Trophoblast cell (in vitro differentiated cells and primary cell): Measurements from ENCODE around the gene SIK2.

Experiments used
- DNase-seq, 2 donors: peaks; one replicate each; pipeline ENCODE4 v3.0.0-alpha.2; 2016
- H2AFZ ChIP-seq: 2 replicates; pipeline ENCODE4 v1.6.1; 2013; ENCODE audit warnings: low read length, moderate library complexity, mild to moderate bottlenecking; ENCODE audit not compliant: insufficient read depth, poor library complexity
- H2AK5ac ChIP-seq: 2 replicates; pipeline ENCODE4 v1.6.1; 2013; ENCODE audit warnings: mild to moderate bottlenecking, low read length
- H2BK120ac ChIP-seq: 2 replicates; pipeline ENCODE4 v1.6.1; 2013; ENCODE audit warnings: low read length, mild to moderate bottlenecking, moderate library complexity; ENCODE audit not compliant: insufficient read depth, poor library complexity
- H2BK12ac ChIP-seq: 2 replicates; pipeline ENCODE4 v1.6.1; 2013; ENCODE audit warnings: mild to moderate bottlenecking, low read length, moderate library complexity
- H2BK5ac ChIP-seq: 2 replicates; pipeline ENCODE4 v1.6.1; 2013; ENCODE audit warnings: low read length, low read depth, moderate library complexity, mild to moderate bottlenecking; ENCODE audit not compliant: poor library complexity
- H3K14ac ChIP-seq: 2 replicates; pipeline ENCODE4 v1.6.1; 2013; ENCODE audit warnings: mild to moderate bottlenecking, low read length
- H3K18ac ChIP-seq: 2 replicates; pipeline ENCODE4 v1.6.1; 2013; ENCODE audit warnings: mild to moderate bottlenecking, low read length
- H3K23ac ChIP-seq: 2 replicates; pipeline ENCODE4 v1.6.1; 2013; ENCODE audit warnings: low read length
- H3K27ac ChIP-seq: 2 replicates; pipeline ENCODE4 v1.5.1; 2013; ENCODE audit warnings: low read depth, mild to moderate bottlenecking, inconsistent platforms, low read length, moderate library complexity
- H3K27me3 ChIP-seq: 2 replicates; pipeline ENCODE4 v1.6.1; 2013; ENCODE audit warnings: inconsistent platforms, mild to moderate bottlenecking, low read length, moderate library complexity; ENCODE audit not compliant: insufficient read depth
- H3K36me3 ChIP-seq, 2 experiments: 1 replicate in 1 of 2; 2 replicates in 1 of 2; pipeline ENCODE4 v1.6.1; 2013; ENCODE audit warnings: low read length in 2 of 2, mild to moderate bottlenecking in 2 of 2, moderate library complexity in 1 of 2; ENCODE audit not compliant: insufficient read depth in 2 of 2, control insufficient read depth in 1 of 2
- H3K4ac ChIP-seq: 2 replicates; pipeline ENCODE4 v1.6.1; 2013; ENCODE audit warnings: low read depth, mild to moderate bottlenecking, low read length, moderate library complexity
- H3K4me1 ChIP-seq, 2 experiments: 1 replicate in 1 of 2; 2 replicates in 1 of 2; pipeline ENCODE4 v1.6.1; 2013; ENCODE audit warnings: low read length in 2 of 2, mild to moderate bottlenecking in 2 of 2, moderate library complexity in 1 of 2; ENCODE audit not compliant: insufficient read depth in 2 of 2, control insufficient read depth in 1 of 2
- H3K4me2 ChIP-seq: 2 replicates; pipeline ENCODE4 v1.6.1; 2013; ENCODE audit warnings: inconsistent platforms, mild to moderate bottlenecking, low read length, moderate library complexity
- H3K4me3 ChIP-seq: 2 replicates; pipeline ENCODE4 v1.5.1; 2013; ENCODE audit warnings: mild to moderate bottlenecking, low read depth, low read length, inconsistent platforms
- H3K79me1 ChIP-seq: one replicate; pipeline ENCODE4 v1.6.1; 2013; ENCODE audit warnings: low read length
- H3K79me2 ChIP-seq: 2 replicates; pipeline ENCODE4 v1.6.1; 2013; ENCODE audit warnings: low read length, mild to moderate bottlenecking; ENCODE audit not compliant: control insufficient read depth, insufficient read depth, poor library complexity
- H3K9ac ChIP-seq: 2 replicates; pipeline ENCODE4 v1.6.1; 2013; ENCODE audit warnings: mild to moderate bottlenecking, low read length
- H3K9me3 ChIP-seq: 2 replicates; pipeline ENCODE4 v1.6.1; 2013; ENCODE audit warnings: low read depth, mild to moderate bottlenecking, control low read depth, inconsistent platforms, low read length; ENCODE audit not compliant: insufficient read depth
- H4K12ac ChIP-seq: 2 replicates; pipeline ENCODE4 v1.6.1; 2013; ENCODE audit warnings: low read depth, mild to moderate bottlenecking, low read length, moderate library complexity
- H4K8ac ChIP-seq: 2 replicates; pipeline ENCODE4 v1.6.1; 2013; ENCODE audit warnings: low read depth, mild to moderate bottlenecking, low read length, moderate library complexity
- H4K91ac ChIP-seq: one replicate; pipeline ENCODE4 v1.6.1; 2013; ENCODE audit warnings: low read depth, mild to moderate bottlenecking, low read length, moderate library complexity
- WGBS: extraction: QIAGEN DNeasy Blood & Tissue Kit; methylation state at CpG from one replicate; pipeline ENCODE4 v1.1.7; 2013; ENCODE audit warnings: missing lambda C conversion rate; ENCODE audit not compliant: insufficient read length, insufficient coverage; ENCODE audit errors: extremely low coverage; 5-methylcytosine and 5-hydroxymethylcytosine counted together

Gene SIK2

GRCh38 chr11:111637885-111638284, 35.6 kb downstream of the SIK2 start:
- Histone ChIP-seq H2BK12ac (no peak overlapping the region), H3K79me1 (peaks cover 4% of the 10 kb centered on the region)

GRCh38 chr11:111639226-111639925, 37.1 kb downstream of the SIK2 start:
- Histone ChIP-seq H4K91ac (no peak overlapping the region), H3K36me3 (peaks cover 0 to 2% of the 10 kb centered on the region in 2 experiments), H3K14ac (no peak overlapping the region), H3K79me1 (peaks cover 4% of the 10 kb centered on the region), H3K9ac (no peak overlapping the region), H2BK120ac (peak overlapping the region; percentile 17), H3K18ac (no peak overlapping the region), H3K4ac (no peak overlapping the region), H3K9me3 (no peaks in the 10 kb centered on the region), H3K4me1 (peaks cover 0 to 7% of the 10 kb centered on the region in 2 experiments), H2AK5ac (no peak overlapping the region), H3K4me2 (peak overlapping the region; percentile 16), H3K79me2 (no peaks in the 10 kb centered on the region), H3K4me3 (no peak overlapping the region), H2BK5ac (no peak overlapping the region), H4K12ac (no peak overlapping the region), H3K27ac (peak overlapping the region; percentile 68), H3K27me3 (no peaks in the 10 kb centered on the region), H4K8ac (no peak overlapping the region), H2AFZ (no peak overlapping the region), H2BK12ac (no peak overlapping the region), H3K23ac (no peak overlapping the region)
- WGBS: no CpG with 5 or more reads among the region's 1 CpG
- peak; percentile 52 to 84 for DNase-seq

More at GRCh38 chr11:111637885-111638284, 35.6 kb downstream of the SIK2 start:
- Histone ChIP-seq H2AFZ (no peak overlapping the region), H3K14ac (no peak overlapping the region), H3K18ac (no peak overlapping the region), H4K91ac (no peak overlapping the region), H4K8ac (no peak overlapping the region), H3K79me2 (no peaks in the 10 kb centered on the region), H3K4me1 (peaks cover 0 to 7% of the 10 kb centered on the region in 2 experiments), H3K27me3 (no peaks in the 10 kb centered on the region), H2AK5ac (no peak overlapping the region), H3K9ac (no peak overlapping the region), H3K27ac (no peak overlapping the region), H4K12ac (no peak overlapping the region), H3K9me3 (no peaks in the 10 kb centered on the region), H3K23ac (no peak overlapping the region), H3K4me2 (no peak overlapping the region), H3K4me3 (no peak overlapping the region), H3K4ac (no peak overlapping the region), H2BK120ac (no peak overlapping the region), H2BK5ac (no peak overlapping the region), H3K36me3 (peaks cover 0 to 2% of the 10 kb centered on the region in 2 experiments)
- no CpG with 5 or more reads among the region's 4 CpGs for whole genome bisulfite sequencing
- DNase-seq: peak in 1 of 2 donors; percentile 31

GRCh38 chr11:111641339-111642015, 39.2 kb downstream of the SIK2 start:
- H2BK120ac ChIP-seq: no peak overlapping the region
- peaks cover 4% of the 10 kb centered on the region for H3K79me1 ChIP-seq
- no peak for DNase-seq
- WGBS: no CpG with 5 or more reads among the region's 2 CpGs
- no peak overlapping the region for H3K4ac ChIP-seq
- no peak overlapping the region for H3K18ac ChIP-seq
- no peaks in the 10 kb centered on the region for H3K9me3 ChIP-seq
- H3K9ac ChIP-seq: no peak overlapping the region
- H3K4me3 ChIP-seq: no peak overlapping the region
- no peak overlapping the region for H4K91ac ChIP-seq
- no peak overlapping the region for H3K14ac ChIP-seq
- H3K4me2 ChIP-seq: no peak overlapping the region
- peaks cover 0 to 2% of the 10 kb centered on the region in 2 experiments for H3K36me3 ChIP-seq
- H2BK12ac ChIP-seq: no peak overlapping the region
- no peak overlapping the region for H2AFZ ChIP-seq
- H4K12ac ChIP-seq: no peak overlapping the region
- H3K79me2 ChIP-seq: no peaks in the 10 kb centered on the region
- H2BK5ac ChIP-seq: no peak overlapping the region
- H3K27ac ChIP-seq: no peak overlapping the region
- H4K8ac ChIP-seq: no peak overlapping the region
- no peak overlapping the region for H2AK5ac ChIP-seq
- H3K4me1 ChIP-seq: peaks cover 0 to 7% of the 10 kb centered on the region in 2 experiments
- no peaks in the 10 kb centered on the region for H3K27me3 ChIP-seq
- H3K23ac ChIP-seq: no peak overlapping the region

GRCh38 chr11:111642542-111642941, 40.3 kb downstream of the SIK2 start:
- Histone ChIP-seq H2BK5ac (no peak overlapping the region), H3K9me3 (no peaks in the 10 kb centered on the region), H3K9ac (no peak overlapping the region), H4K12ac (no peak overlapping the region), H3K18ac (no peak overlapping the region), H3K27me3 (no peaks in the 10 kb centered on the region), H2BK12ac (no peak overlapping the region), H3K79me2 (no peaks in the 10 kb centered on the region), H3K79me1 (peaks cover 4% of the 10 kb centered on the region), H3K14ac (no peak overlapping the region), H4K8ac (no peak overlapping the region), H3K4me1 (peaks cover 0 to 7% of the 10 kb centered on the region in 2 experiments), H2BK120ac (no peak overlapping the region), H3K4me2 (no peak overlapping the region), H3K4ac (no peak overlapping the region), H3K36me3 (peaks cover 0 to 2% of the 10 kb centered on the region in 2 experiments), H4K91ac (no peak overlapping the region), H2AK5ac (no peak overlapping the region), H3K4me3 (no peak overlapping the region), H3K27ac (no peak overlapping the region), H3K23ac (no peak overlapping the region), H2AFZ (no peak overlapping the region)
- DNase-seq: no peak
- no CpG with 5 or more reads among the region's 1 CpG for WGBS
